GM23248 (cell line): Measurements from ENCODE around the gene GPBAR1. TPM values are rescaled to one million over a fixed set of nuclear protein-coding genes. Genes with fewer than 3 reads are reported as not detected.
A peak's percentile ranks its signal among the peaks of the same experiment; 100 is the strongest.

Experiments
- DNase-seq: peaks from one replicate; pipeline ENCODE4 v3.0.0-alpha.2; 2015
- H2AFZ ChIP-seq: fragments of 200-600 bp; sonication (generic); 2 replicates; pipeline ENCODE4 v1.6.1; 2016; ENCODE audit warnings: antibody characterized with exemption
- H3F3A ChIP-seq: fragments of 200-600 bp; sonication (generic); 2 replicates; pipeline ENCODE4 v1.6.1; 2016; ENCODE audit warnings: mild to moderate bottlenecking, antibody characterized with exemption, mixed run types; ENCODE audit not compliant: insufficient read depth
- H3K27ac ChIP-seq: fragments of 200-600 bp; sonication (generic); 2 replicates; pipeline ENCODE4 v1.5.1; 2016; ENCODE audit warnings: mild to moderate bottlenecking
- H3K27me3 ChIP-seq: fragments of 200-600 bp; sonication (generic); replicated peaks from 2 replicates; pipeline ENCODE4 v1.6.1; 2016; ENCODE audit warnings: mild to moderate bottlenecking; ENCODE audit not compliant: insufficient read depth
- H3K36me3 ChIP-seq: fragments of 200-600 bp; sonication (generic); 2 replicates; pipeline ENCODE4 v1.6.1; 2016; ENCODE audit warnings: low read depth, mild to moderate bottlenecking
- H3K4me1 ChIP-seq: fragments of 200-600 bp; sonication (generic); 2 replicates; pipeline ENCODE4 v1.6.1; 2016; ENCODE audit warnings: mild to moderate bottlenecking; ENCODE audit not compliant: insufficient read depth
- H3K4me2 ChIP-seq: fragments of 200-600 bp; sonication (generic); one replicate; pipeline ENCODE4 v1.6.1; 2016; ENCODE audit warnings: mild to moderate bottlenecking; ENCODE audit not compliant: unreplicated experiment
- H3K4me3 ChIP-seq: fragments of 200-600 bp; sonication (generic); 2 replicates; pipeline ENCODE4 v1.5.1; 2016; ENCODE audit warnings: mild to moderate bottlenecking
- H3K79me2 ChIP-seq: fragments of 200-600 bp; sonication (generic); 2 replicates; pipeline ENCODE4 v1.6.1; 2016; ENCODE audit warnings: mild to moderate bottlenecking; ENCODE audit not compliant: insufficient read depth
- H3K9ac ChIP-seq: fragments of 200-600 bp; sonication (generic); 2 replicates; pipeline ENCODE4 v1.6.1; 2016; ENCODE audit warnings: mild to moderate bottlenecking
- H3K9me2 ChIP-seq: fragments of 200-600 bp; sonication (generic); 2 replicates; pipeline ENCODE4 v1.6.1; 2016; ENCODE audit warnings: mixed run types, mild to moderate bottlenecking, moderate library complexity; ENCODE audit not compliant: insufficient read depth
- H3K9me3 ChIP-seq: fragments of 200-600 bp; sonication (generic); one replicate; pipeline ENCODE4 v1.6.1; 2017; ENCODE audit warnings: low read depth
- H4K20me1 ChIP-seq: fragments of 200-600 bp; sonication (generic); 2 replicates; pipeline ENCODE4 v1.6.0; 2016; ENCODE audit not compliant: insufficient read depth
- EZH2 ChIP-seq: fragments of 200-600 bp; sonication (generic); IDR thresholded peaks from 2 replicates; pipeline ENCODE4 v1.6.1; 2018; ENCODE audit warnings: antibody characterized with exemption, mild to moderate bottlenecking; ENCODE audit not compliant: insufficient read depth, poor library complexity, severe bottlenecking
- EZH2phosphoT487 ChIP-seq: fragments of 200-600 bp; sonication (generic); IDR thresholded peaks from 2 replicates; pipeline ENCODE4 v1.6.1; 2018; ENCODE audit warnings: antibody characterized with exemption, moderate library complexity, mild to moderate bottlenecking, low read depth; ENCODE audit not compliant: insufficient read depth
- WGBS, 2 experiments: methylation state at CpG; one replicate each; pipeline ENCODE4 v1.1.6; 2015 to 2017; ENCODE audit warnings: low lambda C conversion rate in 2 of 2, low coverage in 1 of 2; ENCODE audit errors: missing lambda C conversion rate in 2 of 2; 5-methylcytosine and 5-hydroxymethylcytosine counted together
- in situ Hi-C: fragments of 300-500 bp; cut with MboI; formaldehyde crosslinking; loops from 2 replicates; pipeline ENCODE4 v1.15.0; 2020
- polyA plus RNA-seq: library from polyadenylated mRNA; unstranded; fragments of >200 nt; fragmentation: Nextera tagmentation; extraction: Ambion mirVana; gene quantifications from 2 replicates; pipeline ENCODE4 v1.2.1, GENCODE V29; 2016
- total RNA-seq: library from RNA; depleted of rRNA; stranded (reverse); fragments of >200 nt; shearing (Covaris generic); gene quantifications from 2 replicates; pipeline ENCODE4 v1.2.3, GENCODE V29; 2014

GPBAR1 gene
- total and polyA plus RNA-seq, 2 experiments from 2014 or later = not detected

DNA sequence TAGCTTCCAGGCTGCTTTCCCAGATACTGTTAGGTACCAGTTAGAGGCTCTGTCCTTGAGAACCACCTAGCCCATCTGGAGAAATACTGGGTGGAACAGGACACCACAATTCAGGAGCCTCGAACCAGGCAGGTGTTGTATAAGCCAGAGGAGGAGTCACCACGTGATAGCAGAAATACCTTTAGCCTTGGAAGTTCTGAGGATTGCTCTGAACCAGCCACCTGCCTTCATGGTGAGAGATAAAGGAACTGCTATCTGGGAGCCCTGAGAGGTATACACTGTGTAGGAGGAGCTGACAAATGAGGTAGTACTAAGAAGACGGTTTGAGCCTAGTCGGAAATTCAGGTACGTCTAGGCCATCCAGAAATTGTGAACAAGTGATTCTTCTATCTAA, 7.6 kb upstream of the GPBAR1 start:
- DNase-seq = no peak
- in situ Hi-C loops = no loop called here
- Histone ChIP-seq H4K20me1 (no peaks in the 10 kb centered on the region; the same call in 1 of the 2 replicates), H3K27me3 (no peaks in the 10 kb centered on the region), H3K36me3 (peaks cover 73% of the 10 kb centered on the region), H3K27ac (peak overlapping the region; percentile 49; the same call in 1 of the 2 replicates), H3K4me3 (no peak overlapping the region), H3K4me2 (no peak overlapping the region), H3K9me3 (no peaks in the 10 kb centered on the region), H3K79me2 (peaks cover 30% of the 10 kb centered on the region; the same call in 1 of the 2 replicates), H2AFZ (no peak overlapping the region), H3K9ac (no peak overlapping the region), H3K9me2 (no peaks in the 10 kb centered on the region), H3F3A (peaks cover 96% of the 10 kb centered on the region), H3K4me1 (peaks cover 8% of the 10 kb centered on the region)
- 86 to 93% methylated on average over 5 of the region's 5 CpGs for WGBS, 2 experiments
- TF ChIP-seq EZH2phosphoT487 (no peak), EZH2 (no peak)

DNA sequence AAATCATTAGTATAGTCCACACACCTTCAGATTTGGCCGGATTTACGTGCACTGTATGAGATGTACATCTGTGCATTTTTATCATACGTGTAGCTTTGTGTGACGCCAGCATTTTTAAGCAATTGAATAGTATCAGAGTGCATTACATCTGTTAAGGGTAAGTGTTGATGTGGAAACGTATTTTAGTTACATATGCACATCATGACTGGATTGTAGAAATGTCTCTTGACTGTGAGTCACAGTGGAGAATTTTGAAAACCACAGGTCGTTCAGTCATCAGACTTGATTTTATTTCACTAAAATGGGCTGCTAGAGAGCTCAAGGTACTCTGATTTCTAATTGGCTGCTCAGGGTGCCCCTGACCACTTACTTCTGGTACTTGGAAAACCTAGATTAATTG, 5.4 kb upstream of the GPBAR1 start:
- Histone ChIP-seq H2AFZ (no peak overlapping the region), H3K9ac (peak overlapping the region; percentile 25; the same call in 1 of the 2 replicates), H3K36me3 (peaks cover 51% of the 10 kb centered on the region), H4K20me1 (no peaks in the 10 kb centered on the region; the same call in 1 of the 2 replicates), H3K4me1 (peaks cover 25% of the 10 kb centered on the region), H3K27ac (peak overlapping the region; percentile 75), H3K4me2 (no peak overlapping the region), H3K9me2 (no peaks in the 10 kb centered on the region), H3K79me2 (0 out of 2 replicates have a peak, but pooled peaks cover 10% of the 10 kb centered on the region), H3K4me3 (no peak overlapping the region), H3F3A (peaks cover 94% of the 10 kb centered on the region), H3K9me3 (no peaks in the 10 kb centered on the region), H3K27me3 (no peaks in the 10 kb centered on the region)
- in situ Hi-C loops = no loop called here
- WGBS, 2 experiments = 47 to 50% methylated on average over 6 of the region's 6 CpGs
- DNase-seq = peak; percentile 81
- TF ChIP-seq EZH2phosphoT487 (no peak), EZH2 (no peak)

DNA sequence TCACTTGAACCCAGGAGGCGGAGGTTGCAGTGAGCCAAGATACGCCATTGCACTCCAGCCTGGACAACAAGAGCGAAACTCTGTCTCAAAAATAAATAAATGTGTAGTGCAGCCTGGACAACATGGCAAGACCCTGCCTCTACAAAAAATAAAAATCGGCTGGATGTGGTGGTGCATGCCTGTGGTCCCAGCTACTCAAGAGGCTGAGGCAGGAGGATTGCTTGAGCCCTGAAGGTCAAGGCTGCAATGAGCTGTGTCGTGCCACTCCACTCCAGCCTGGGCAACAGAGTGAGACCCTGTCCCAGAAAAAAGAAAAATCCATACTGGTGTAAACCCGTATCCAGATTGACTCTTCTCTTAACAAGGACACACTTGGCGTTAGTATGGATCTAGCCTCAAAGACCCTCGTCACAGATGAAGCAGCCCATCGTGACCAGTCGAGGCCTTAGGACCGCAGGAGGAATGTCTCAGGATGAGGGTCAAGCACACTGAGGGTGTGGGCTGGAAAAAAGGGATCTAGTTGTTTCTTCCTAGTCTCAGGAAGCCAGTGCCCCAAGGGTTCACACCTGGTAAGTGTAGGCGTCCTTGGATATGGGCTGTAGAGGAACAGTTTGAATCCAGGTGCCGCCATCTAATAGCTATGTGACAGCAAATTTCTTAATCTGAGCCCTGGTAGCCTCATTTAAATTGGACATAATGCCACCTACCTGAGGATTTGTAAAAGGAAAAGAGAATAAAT, 4.0 kb upstream of the GPBAR1 start:
- no peaks in the 10 kb centered on the region; the same call in 1 of the 2 replicates for H4K20me1 ChIP-seq
- in situ Hi-C loops = no loop called here
- H3K9me2 ChIP-seq = no peaks in the 10 kb centered on the region
- no peak overlapping the region for H3K27ac ChIP-seq
- H3K79me2 ChIP-seq = no peaks in the 10 kb centered on the region
- H3K27me3 ChIP-seq = no peaks in the 10 kb centered on the region
- TF ChIP-seq EZH2 = no peak
- TF ChIP-seq EZH2phosphoT487 = no peak
- H3K9me3 ChIP-seq = no peaks in the 10 kb centered on the region
- WGBS, 2 experiments = 91 to 92% methylated on average over 13 of the region's 13 CpGs
- no peak for DNase-seq
- no peak overlapping the region for H2AFZ ChIP-seq
- peaks cover 25% of the 10 kb centered on the region for H3K4me1 ChIP-seq
- H3F3A ChIP-seq = peaks cover 83% of the 10 kb centered on the region
- H3K9ac ChIP-seq = no peak overlapping the region
- H3K4me2 ChIP-seq = no peak overlapping the region
- H3K4me3 ChIP-seq = no peak overlapping the region
- peaks cover 39% of the 10 kb centered on the region for H3K36me3 ChIP-seq

DNA sequence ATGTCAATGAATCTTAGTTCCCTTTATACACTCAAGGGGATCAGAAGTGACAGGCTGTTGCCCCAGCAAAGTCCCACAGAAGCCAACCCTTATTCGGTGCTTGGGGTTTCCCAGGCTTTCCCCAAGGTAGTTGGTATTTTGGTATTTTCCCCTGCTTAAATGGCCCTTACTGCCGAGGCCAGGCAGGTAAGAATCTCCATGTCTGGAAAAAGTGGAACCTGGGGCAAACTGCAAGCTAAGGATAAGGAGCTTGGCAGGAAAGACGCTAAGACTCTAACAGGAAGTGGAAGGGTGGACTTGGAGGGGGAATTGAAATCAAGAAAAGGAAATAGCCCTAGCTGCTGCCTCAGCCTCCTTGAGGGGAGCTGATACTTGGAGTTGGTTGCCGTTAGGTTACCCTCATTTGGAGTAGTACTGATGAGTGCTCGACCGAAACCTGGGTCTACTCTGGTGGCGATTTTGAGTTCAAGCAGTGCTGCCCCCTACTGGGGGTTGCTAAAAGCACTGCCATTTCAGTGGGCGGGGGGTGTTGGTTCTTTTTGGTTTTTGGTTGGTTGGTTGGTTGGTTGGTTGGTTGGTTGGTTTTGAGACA, 3.3 kb upstream of the GPBAR1 start:
- no peak overlapping the region for H3K4me3 ChIP-seq
- in situ Hi-C loops = no loop called here
- peak; percentile 49 for DNase-seq

More for the DNA sequence above, 3.3 kb upstream of the GPBAR1 start:
- Histone ChIP-seq H3K9me3 (no peaks in the 10 kb centered on the region), H2AFZ (no peak overlapping the region), H3K27ac (no peak overlapping the region), H4K20me1 (no peaks in the 10 kb centered on the region; the same call in 1 of the 2 replicates), H3K9me2 (no peaks in the 10 kb centered on the region), H3F3A (peaks cover 76% of the 10 kb centered on the region), H3K4me2 (no peak overlapping the region), H3K36me3 (peaks cover 34% of the 10 kb centered on the region), H3K79me2 (no peaks in the 10 kb centered on the region), H3K27me3 (no peaks in the 10 kb centered on the region), H3K9ac (no peak overlapping the region), H3K4me1 (peaks cover 21% of the 10 kb centered on the region)
- WGBS, 2 experiments = 64 to 69% methylated on average over 8 of the region's 8 CpGs
- TF ChIP-seq EZH2phosphoT487 (no peak), EZH2 (no peak)
